GM21447 (cell line): ENCODE measurements around the gene PPA2.

Experiments used
- ATAC-seq: cut with Tn5 transposase; IDR thresholded peaks from one replicate; pipeline ENCODE4 v1.9.1; 2021; ENCODE audit not compliant: unreplicated experiment

PPA2 gene

DNA sequence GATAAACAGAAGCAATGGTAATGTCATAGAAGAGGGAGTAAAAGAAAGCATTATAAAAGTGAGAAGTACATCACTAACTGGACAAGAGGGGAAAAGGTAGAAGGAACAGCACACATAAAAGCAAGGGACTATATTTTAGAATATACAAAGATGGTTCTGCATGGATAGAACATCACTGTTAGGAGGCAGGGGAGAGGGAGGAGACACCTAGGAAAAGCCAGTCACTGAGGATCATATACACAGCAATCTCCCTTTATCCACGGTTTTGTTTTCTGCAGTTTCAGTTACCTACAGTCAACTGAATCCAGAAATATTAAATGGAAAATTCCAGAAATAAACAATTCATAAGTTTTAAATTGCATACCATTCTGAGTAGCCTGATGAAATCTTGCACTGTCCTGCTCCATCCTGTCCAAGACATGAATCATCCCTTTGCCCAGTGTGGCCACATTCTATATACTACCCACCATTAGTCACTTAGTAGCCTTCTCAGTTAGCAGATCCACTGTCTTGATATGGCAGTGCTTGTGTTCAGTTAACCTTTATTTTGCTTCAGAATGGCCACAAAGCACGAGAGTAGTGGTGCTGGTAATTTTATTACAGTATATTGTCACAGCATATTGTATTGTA is 74.2 kb downstream of the PPA2 start:
- no peak for ATAC-seq

DNA sequence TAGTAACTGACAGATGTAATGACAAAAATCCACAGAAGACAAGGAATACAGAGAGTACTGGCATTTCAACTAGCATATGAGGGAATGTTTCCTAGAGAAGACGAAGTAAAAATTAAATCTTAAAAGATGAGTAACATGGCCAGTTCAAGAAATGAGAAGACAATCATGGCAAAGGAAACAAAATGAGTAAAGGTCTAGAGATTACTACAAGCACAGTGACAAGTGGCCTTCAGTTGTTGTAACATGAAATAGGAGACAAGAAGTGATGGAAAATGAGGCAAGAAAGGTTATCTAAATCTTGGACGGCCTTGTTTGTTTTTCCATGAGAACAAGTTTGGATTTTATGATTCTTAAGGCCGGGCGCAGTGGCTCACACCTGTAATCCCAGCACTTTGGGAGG is 81.0 kb downstream of the PPA2 start:
- ATAC-seq, result no peak

DNA sequence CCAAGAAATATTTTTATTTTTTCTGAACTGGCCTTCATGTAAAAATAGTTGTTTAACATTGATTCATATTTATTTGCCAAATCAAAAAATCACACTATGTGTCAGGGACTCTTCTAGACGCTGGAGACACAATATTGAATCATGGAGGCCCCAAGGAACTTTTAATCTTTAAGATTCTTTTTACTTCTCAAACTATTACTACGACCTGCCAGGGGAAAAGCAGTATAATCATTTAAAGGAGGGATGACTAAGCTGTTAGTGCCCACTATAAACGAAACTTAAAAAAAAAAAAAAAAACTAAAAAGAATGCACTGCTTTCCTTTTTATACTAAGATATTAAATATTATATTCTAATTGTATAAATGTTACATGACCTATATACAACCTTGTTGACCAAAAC is 84.7 kb downstream of the PPA2 start:
- ATAC-seq, result no peak

DNA sequence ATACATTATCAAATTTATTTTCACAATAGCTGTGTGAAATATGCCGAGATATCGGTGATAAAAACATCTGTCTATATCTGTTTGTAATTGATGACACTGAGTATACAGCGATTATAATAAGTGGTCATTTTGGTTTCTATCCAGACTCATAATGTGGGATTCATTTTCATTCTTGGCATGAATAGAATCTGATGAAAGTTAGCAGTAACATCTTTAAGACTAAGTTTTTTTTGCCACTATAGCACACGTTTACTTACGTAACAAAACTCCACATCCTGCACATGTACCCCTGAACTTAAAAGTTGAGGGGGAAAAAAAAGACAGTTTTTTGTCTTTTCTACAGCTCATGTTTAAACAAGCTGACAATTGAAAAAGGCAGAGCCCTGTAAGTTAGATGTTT is 86.4 kb downstream of the PPA2 start:
- no peak for ATAC-seq

DNA sequence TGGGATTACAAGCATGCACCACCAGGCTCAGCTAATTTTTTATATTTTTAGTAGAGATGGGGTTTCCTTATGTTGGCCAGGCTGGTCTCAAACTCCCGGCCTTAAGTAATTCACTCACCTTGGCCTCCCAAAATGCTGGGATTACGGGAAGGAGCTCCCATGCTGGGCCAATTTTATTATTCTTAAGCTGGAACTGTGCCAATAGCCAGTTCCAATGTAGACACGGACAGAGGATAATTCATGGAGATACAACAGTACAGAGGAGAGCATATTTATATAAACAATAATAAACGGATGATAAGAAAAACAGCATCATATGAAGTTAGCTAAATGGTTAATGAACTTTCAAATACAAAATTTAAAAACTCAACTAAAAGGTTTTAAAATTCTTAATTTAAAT is 87.8 kb downstream of the PPA2 start:
- no peak for ATAC-seq

DNA sequence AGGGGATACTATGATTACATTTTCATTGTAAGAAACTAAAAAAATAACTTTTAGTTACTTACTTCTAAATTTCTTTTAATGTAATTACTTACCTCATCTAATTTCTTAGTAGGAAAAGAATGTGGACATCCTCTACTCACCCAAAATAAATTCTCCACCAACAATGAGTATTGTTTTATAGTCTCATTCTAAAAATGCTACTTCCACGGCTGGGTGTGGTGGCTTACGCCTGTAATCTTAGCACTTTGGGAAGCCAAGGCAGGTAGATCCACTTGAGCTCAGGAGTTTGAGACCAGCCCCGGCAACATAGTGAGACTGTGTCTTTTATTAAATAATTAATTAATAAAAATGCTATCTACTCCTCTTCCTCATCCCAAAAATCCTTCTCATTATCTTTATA is 99.8 kb downstream of the PPA2 start:
- ATAC-seq, result no peak

DNA sequence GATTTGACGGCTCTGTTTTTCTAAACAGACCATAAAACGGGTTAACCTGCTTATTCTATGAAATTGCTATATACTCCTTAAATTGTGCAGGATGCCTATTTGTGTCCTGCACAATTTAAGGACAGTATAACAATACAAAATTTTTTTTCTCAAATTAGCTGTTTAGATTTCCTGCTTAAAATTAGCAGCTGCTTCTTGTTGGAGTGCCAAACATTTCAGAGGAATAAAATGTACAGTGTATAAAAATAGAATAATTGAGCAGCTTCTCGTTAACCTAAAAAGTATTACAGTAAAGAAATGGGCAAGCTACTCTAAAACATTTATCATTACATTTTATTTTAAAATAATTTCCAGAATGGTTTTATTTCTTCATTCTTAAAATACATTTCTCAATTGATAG is 100.5 kb downstream of the PPA2 start:
- no peak for ATAC-seq

DNA sequence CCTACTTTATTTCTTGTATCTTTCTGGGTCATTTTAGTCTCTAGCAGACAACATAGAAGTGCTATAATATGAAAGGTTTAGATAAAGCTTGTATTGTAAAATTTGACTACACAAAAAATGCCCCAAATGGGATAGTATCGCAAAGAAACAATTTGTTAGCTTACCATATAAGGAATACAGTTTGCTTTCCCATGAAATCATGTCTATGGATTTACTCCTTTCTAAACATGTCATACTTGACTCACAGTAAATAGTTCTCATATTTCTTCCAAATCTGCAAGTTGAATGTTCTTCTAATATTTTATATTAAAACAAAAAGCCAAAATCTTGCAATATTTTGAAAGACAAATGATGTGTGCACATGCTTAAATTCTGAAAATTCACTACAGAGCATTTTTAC is 103.9 kb downstream of the PPA2 start:
- no peak for ATAC-seq

DNA sequence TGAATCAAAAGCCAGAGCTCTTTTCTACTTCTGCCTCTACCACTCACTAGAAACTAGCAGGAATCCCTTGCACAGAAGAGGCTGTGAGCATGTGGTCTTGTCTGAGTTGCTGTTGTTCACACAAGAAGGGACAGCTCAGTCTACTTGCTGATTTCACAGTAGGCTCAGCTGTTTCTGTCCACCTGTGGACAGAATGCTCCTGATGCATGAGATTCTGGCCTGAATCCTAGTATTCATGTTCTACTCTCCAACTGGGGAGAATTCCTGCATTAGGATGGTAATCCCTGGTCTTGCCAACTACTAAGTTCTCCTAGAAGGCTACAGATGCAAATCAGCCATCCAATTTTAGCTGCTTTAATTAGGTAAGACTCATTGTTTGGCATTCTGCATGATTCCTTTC is 112.8 kb downstream of the PPA2 start:
- no peak for ATAC-seq

DNA sequence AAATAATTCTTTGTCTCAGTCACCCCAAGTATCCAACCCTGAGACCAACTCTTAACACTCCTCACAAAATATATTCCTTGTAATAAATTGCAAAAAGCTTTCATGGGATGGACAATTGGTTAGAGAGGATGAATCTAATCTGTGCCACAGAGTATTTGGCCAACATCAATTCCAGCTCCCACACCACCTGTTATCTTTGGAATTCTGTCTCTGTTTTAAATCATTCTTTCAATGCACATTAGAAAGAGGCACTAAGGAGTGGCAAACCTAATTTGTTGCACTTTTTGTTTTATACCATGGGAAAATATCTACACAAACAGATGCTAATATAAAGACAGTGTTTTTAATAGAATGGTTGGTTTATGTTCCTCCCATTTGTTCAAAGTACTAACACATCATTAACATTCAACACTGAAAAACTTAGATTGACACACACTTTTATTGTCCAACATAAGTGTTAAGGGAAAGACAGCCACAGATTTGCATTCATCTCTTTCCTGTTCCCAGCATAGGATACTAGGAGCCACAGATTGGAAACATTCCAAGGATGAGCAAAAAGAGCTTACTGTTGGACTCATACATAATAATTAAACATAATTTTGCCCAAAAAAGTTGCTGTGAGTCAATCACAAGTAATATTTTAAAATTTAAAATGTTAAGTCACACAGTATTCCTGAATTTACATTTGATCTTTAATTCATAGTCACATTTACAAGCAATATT is 116.4 kb downstream of the PPA2 start:
- no peak for ATAC-seq

DNA sequence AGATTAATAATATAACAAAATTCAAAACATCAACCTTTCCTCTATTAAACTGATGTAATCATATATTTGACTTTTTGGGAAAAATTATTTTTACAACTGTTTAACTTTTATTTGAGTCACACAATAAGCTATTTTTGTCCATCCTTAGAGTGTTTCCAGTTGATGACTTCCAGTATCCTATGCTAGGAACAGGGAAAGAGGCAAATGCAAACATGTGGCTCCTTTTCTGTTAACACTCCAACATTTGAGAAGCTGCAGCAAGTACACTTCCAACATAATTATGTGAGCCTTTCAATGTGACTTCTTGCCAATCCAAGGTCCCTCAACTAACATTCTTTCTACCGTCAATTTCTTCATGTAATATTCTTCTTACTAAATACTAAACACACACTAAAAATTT is 117.7 kb downstream of the PPA2 start:
- ATAC-seq, result no peak

DNA sequence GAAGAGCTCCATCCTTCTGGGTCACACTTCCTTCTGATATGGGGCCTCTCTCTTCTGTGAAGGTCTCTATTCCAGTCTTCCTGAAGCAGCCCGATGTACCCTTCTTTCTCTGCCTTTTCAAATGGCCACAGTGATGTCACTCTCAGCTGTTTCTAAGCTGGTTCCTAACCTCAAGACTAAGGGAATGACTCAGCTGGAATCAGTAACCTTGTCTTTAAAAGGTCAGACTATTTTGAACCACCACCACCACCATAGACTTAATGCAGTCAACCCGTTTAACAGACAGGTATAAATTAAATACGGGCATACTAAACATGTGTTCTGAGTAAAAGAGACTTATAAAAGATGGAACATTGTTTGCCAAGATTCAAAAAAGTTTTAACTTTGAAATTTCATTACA is 121.0 kb downstream of the PPA2 start:
- ATAC-seq, result peak; percentile 87

DNA sequence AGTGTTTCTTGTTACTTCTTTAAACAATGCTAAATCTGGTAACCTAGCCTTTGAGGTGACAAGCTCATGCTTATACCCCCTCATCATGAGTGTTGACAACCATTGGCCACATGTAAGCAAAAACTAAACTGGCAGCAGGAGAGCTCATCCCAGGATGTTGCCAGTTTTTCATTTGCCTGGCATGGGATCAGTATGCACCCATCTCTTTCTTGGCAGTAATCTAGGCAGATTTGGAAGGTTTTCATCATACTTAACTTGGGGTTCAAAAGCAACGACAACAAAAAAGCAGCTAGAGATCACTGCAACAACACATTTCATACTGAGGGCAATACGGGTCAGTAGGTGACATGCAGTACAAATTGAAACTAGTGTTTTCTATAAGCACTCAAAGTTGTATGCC is 122.0 kb downstream of the PPA2 start:
- ATAC-seq, result no peak

DNA sequence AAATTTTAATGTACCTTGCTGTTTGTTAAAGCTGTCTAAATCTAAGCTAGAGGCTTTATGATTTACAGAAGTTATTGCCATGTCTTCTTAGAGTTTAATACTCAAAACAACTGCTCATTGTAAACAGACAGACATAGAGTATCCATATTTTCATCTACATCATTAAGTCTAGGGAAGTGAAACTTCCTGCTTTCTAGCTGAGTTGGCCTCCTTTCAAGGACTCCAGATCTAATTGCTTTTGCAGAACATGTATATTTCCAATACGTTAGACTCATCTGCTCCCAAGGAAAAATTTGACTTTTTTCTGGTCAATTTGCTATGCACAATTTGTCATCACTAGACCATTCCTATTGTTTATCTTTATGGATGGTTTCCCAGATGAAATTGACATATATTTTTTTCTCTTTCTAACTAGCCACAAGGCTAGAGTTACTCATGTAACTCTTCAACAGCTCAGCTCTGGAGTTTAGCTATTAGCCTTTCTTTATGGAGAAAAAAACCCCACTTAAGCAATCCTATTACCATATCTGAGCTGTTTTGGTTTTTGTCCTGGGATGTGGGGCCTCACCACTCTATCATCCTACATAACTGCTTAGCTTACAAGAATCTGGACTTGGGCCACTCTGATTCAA is 122.9 kb downstream of the PPA2 start:
- ATAC-seq, result no peak

DNA sequence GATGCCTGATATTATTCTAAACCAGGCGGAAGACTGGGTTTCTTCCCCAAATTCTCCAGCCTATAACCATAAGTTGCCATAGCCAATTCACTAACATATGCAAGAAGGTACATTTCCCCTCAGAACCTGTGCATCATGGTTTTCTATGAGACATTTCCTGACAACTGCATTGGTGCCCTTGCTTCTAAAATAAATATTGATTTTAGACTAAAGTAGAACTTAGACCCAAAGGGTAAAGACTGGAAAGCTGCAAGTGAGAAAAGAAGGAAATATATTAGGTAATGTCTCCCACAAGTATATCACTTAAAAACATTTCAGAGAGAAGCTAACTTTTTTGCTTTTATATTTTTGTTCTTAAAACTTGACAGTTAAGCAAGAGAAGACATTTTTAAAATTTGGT is 125.1 kb downstream of the PPA2 start:
- ATAC-seq, result no peak

DNA sequence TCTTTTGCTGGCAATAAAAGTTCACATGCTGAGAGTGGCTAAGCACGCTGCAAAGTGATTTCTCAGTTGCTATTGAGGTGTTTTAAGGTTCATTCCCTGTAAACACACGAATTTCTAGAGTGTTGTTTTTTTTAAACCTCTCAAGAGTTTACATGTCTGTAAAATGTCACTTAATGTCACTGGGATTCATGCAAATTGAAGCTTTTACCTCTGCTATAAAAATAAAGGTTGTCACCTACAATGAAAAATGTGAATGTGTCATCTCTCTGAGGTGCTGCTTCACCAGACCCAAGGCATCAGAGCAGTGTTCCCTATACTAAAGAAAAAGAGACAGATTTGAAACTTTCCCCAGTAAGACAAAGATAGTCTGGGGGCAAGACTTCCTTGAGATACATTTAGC is 127.0 kb downstream of the PPA2 start:
- no peak for ATAC-seq

DNA sequence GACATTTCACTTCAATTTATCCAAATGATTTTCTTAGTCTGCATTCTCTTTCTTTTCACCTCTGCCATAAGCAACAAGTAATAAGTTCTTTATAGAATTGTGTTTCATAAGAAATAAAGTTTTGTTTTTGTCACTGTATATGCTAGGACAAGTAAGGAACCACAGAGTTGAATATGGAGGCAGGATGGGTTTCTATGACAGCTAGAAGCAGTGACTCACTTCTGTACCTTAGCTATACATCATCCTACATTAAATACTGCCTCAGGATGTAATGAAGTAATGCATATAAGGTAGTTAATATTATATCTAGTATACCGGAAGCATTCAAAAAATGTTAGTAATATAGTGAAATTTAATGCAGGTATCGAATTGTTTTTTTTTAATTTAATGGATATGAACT is 128.0 kb downstream of the PPA2 start:
- ATAC-seq, result no peak

DNA sequence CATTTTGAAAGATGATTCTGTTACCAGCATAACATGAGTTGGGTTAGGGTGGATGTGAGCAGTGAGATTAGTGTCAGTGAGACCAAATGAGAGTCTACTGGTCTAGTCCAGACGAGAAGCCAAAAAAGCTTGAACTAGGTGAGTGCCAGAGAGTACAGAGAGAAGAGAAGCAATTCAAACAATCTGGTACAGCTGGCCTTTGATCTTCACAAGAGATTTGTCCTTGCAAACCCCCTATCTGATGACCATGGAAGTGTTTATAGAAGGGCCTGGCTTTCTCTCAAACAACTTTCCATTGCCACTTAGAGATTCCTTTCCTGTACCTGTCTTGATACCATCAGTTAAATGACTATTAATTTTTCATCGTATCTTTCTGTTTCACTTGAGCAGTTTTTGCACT is 128.5 kb downstream of the PPA2 start:
- no peak for ATAC-seq

DNA sequence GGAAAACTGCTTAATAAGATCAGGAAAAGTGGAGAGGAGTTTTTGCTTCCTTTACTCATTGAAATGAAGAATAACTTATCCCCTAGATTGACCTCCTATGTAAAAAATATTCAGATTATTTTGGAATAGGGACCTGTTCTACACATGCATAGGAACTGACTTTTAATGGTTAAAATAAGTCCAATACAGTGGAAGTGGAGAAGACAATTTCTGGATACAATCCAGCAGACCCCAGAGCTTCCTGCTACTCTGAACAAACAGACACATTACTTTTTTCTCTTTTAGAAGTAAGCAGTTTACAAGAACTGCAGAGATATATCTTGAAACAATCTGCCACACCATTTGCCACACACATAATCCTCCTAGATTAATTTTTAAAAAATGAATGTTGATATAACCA is 129.7 kb downstream of the PPA2 start:
- ATAC-seq, result no peak

DNA sequence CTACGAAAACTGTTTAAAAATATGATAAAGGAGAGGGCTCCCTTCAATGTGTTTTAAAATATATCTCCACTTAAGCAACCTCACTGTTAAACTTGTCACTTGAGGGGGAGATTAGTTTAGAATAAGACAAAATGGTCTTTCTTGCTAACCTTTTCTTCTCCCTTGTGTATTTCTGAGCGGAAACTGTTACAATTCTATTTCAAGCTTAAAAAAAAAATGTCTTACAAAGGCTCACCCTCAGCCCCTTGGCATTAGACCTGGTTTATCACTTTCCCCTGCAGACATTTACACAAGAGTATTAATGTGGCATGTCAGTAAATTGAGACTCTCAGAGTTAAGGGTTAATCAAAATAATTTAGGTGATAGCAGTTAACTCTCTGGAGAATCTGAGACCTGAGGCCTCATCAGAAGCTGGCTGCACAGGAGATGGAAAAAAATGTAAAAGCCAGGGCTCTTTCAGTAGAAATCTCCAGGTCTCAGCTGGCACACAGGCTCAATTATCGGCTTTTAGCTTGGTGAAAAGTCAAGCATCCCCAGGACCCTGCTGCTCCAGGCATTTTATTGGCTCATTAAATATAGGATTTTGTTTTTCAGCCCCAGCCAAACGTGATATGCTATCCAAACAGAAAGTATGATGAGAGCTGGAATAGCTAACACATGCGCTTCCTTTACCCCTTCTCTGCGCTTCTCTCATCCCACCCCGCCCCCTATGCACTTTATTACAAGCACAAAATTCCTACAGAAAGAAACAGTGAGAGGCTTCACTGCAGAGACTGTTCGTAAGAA is 130.5 kb downstream of the PPA2 start:
- no peak for ATAC-seq

DNA sequence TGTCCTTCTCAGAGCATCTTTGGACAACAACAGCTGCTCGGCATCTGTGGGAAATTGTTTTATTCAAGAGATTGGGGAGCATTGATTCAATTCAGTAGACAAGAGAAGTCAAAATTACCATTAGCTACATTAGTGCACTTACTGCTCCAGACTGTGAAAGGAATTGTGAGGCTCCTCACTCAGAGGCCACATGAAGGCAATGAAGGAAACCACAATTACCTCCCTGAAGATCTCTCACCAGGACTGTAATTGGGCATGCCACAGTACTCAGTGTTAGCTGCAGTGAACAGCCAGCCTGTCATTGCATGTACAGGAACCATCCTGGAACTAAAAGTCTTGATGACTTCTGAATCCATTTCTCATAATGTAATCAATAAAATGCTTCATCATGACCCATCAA is 144.8 kb downstream of the PPA2 start:
- no peak for ATAC-seq

DNA sequence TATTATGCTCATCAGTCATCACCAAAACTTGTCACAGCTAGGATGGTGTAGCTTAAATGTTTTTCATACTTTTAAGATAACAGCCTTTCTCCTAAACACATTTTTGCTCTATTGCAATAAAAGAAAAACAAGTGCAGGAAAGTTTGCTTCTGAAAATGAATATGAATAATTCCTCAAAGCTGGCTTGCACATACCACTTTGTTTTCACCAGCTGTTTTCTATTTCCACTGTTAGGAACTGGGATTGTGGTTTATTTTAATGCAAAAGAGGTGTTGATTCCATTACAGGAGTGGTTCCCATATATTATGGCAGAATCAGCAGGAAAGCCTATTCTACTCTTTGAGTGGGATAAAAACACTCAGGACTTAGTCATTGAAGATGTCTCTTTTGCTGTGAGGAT is 145.9 kb downstream of the PPA2 start:
- no peak for ATAC-seq
